AG04450 (cell line): Measurements from ENCODE around the gene UBE2H. TPM values are rescaled to one million over a fixed set of nuclear protein-coding genes. Genes with fewer than 3 reads are reported as not detected.

ENCODE experiments used
- CTCF ChIA-PET: fragments of 300-600, 350-600 bp; formaldehyde crosslinking; extraction: SDS; loops from one replicate; lab custom pipeline; 2022; ENCODE audit warnings: antibody characterized with exemption, inconsistent platforms; lab: Charles Lee
- POLR2A ChIA-PET: fragments of 350-600 bp; formaldehyde crosslinking; extraction: SDS; loops from one replicate; lab custom pipeline; 2021; ENCODE audit warnings: antibody characterized with exemption, inconsistent platforms; lab: Yijun Ruan, JAX
- DNase-seq: peaks from one replicate; pipeline ENCODE4 v3.0.0-alpha.2; 2011; ENCODE audit warnings: low read depth, low spot score
- H3K27ac ChIP-seq: one replicate; pipeline ENCODE4 v1.5.1; 2012; ENCODE audit warnings: low read depth, low read length, control low read depth
- H3K27me3 ChIP-seq: one replicate; pipeline ENCODE4 v1.6.0; 2012; ENCODE audit warnings: low read length; ENCODE audit not compliant: control insufficient read depth, insufficient read depth
- H3K4me3 ChIP-seq: 2 replicates; pipeline ENCODE4 v1.5.1; 2011; ENCODE audit warnings: mild to moderate bottlenecking, low read depth, low read length, control low read depth
- H3K9me3 ChIP-seq: 2 replicates; pipeline ENCODE4 v1.5.1; 2012; ENCODE audit warnings: low read length; ENCODE audit not compliant: control insufficient read depth, insufficient read depth
- polyA plus RNA-seq: library from polyadenylated mRNA; depleted of rRNA; stranded (reverse); fragments of >200 nt; gene quantifications from 2 replicates; pipeline ENCODE4 v1.2.3, GENCODE V29; 2011
- TF ChIP-seq, protein P1 (sequence below): IDR thresholded peaks from 2 replicates; pipeline ENCODE4 v1.5.1; 2011; ENCODE audit warnings: low read depth, low read length, control low read depth, inconsistent platforms

UBE2H gene
- polyA plus RNA-seq, 1 experiment, result 180 TPM

DNA sequence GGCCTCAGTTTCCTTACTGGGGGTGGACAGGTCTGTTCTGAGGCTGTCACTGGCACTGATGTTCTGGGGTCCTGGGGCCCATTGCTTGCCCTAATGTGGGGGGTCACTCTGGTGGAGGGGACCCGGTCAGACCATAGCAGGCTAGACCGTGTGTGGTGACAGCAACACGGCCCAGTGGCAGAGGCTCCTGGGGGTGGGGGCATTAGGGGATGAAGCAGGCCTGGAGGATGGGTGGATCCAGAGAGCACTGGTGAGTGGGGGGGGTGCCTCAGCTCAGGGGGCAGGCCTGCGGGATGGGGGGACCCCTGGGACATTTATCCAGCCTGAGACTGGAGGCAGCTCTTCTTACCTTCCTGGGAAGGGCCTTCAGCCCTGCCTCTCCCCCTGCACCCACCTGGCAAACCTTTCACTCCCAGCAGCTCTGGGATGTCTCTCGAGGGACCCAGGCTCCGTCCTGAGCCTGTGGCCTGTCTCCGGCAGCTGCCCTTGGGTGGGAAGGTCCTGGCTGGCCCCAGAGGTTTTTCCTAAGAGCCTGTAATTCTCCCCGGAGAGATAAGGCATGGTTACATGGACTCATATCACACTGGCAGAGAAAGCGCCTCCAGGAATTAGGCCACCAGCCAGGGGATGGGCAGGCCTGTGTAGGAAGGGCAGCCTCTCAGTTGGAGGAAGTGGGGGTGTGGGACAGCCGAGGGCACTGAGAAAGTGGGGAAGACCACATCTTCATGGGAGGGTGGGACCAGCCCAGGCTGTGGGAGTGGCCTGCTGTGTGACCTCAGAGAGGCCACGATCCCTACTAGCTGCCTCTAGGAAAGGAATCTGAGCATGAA is 147.7 kb downstream of the UBE2H start:
- ChIA-PET POLR2A (no interaction called here), CTCF (no interaction called here)
- TF ChIP-seq, protein P1, sequence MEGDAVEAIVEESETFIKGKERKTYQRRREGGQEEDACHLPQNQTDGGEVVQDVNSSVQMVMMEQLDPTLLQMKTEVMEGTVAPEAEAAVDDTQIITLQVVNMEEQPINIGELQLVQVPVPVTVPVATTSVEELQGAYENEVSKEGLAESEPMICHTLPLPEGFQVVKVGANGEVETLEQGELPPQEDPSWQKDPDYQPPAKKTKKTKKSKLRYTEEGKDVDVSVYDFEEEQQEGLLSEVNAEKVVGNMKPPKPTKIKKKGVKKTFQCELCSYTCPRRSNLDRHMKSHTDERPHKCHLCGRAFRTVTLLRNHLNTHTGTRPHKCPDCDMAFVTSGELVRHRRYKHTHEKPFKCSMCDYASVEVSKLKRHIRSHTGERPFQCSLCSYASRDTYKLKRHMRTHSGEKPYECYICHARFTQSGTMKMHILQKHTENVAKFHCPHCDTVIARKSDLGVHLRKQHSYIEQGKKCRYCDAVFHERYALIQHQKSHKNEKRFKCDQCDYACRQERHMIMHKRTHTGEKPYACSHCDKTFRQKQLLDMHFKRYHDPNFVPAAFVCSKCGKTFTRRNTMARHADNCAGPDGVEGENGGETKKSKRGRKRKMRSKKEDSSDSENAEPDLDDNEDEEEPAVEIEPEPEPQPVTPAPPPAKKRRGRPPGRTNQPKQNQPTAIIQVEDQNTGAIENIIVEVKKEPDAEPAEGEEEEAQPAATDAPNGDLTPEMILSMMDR, result no peak
- no peak overlapping the region for H3K4me3 ChIP-seq
- peaks cover 8% of the 10 kb centered on the region for H3K27me3 ChIP-seq
- peaks cover 2% of the 10 kb centered on the region; the same call in 1 of the 2 replicates for H3K9me3 ChIP-seq
- no peak for DNase-seq
- H3K27ac ChIP-seq, result no peak overlapping the region

DNA sequence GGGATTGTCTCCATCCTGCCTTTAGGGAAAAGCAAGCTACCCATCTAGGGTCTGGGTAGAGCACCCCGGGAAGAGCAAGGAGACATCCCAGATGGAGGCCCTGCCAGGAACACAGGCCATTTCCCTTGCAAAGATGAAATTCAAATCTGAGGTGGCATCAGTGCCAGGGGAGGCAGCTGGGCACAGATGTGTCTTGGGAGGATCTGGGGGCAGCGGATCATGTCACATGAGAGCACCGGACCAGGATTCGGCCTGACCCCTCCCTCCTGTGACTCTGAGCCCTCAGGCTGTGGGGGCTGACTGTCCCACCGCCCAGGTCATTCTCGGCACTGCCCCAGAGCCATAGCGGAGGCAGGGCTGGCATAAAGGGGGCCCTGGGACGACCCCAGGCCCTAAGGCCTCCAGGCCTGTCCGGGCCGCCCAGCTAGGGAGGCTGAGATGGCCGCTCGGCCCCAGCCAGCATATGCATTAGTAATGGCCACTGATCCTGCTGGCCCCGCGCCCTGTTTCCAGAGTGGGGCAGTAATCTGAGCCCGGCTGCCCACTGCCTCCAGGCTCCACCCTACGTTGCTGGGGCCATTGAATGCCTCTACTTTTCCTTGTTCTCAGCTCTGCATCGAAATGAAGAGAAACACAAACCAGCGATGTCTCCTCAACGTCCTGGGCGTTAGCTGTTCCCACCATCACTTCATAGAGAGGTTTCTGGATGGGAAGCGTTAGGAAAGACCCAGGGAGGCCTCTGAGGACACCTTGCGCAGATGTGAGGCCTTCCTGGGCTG is 148.5 kb downstream of the UBE2H start:
- POLR2A ChIA-PET, result no interaction called here
- Histone ChIP-seq H3K27ac (no peak overlapping the region), H3K27me3 (peaks cover 8% of the 10 kb centered on the region), H3K4me3 (no peak overlapping the region), H3K9me3 (peaks cover 2% of the 10 kb centered on the region; the same call in 1 of the 2 replicates)
- DNase-seq, result no peak
- CTCF ChIA-PET, result no interaction called here
- TF ChIP-seq, protein P1, result no peak

DNA sequence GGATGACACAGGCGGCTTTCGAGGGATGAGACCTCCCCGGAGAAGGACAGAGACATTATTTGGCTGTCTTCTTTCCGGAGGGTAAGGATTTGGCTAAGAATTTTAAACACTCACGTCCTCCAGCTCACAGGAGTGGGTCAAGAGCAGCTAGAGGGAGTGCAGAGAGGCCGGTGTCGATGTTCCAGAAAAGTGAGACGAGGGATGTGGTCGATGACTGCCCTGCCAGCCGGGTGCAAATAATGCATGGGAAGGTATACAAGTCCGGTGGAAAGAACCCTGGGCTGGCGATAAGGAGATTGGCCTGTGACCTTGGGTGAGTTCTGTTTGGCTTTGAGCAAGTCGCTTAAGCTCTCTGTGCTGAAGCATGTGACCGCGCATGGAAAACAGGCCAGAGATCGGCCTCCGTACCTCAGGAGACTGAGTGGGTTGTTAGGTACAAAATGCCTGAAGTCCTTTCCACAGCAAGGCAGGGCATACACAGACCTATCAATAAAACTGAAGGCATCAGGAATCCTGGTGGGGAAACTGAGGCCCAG is 149.1 kb downstream of the UBE2H start:
- no peak for DNase-seq
- Histone ChIP-seq H3K27me3 (peaks cover 8% of the 10 kb centered on the region), H3K27ac (no peak overlapping the region), H3K9me3 (peaks cover 2% of the 10 kb centered on the region; the same call in 1 of the 2 replicates), H3K4me3 (no peak overlapping the region)
- TF ChIP-seq, protein P1, result no peak
- CTCF ChIA-PET, result no interaction called here
- POLR2A ChIA-PET, result no interaction called here

DNA sequence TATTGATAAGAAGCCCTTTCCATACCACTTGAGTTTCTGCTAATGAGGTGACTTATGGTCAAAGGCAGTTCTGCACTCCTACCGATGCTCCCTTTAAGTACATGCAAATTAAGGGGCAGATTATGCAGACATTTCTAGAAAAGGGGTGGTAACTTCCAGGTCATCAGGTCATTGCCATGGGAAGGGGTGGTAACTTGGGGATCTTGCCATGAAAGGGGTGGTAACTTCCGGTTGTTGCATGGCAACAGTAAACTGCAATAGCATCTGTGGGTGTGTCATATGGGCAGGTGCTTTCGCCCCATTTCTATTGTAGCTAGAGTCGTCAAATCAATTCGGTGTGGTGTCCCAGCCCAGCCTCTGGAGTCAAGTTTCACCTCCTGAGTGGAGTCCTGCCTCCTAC is 150.9 kb downstream of the UBE2H start:
- POLR2A ChIA-PET, result no interaction called here
- no peak overlapping the region for H3K27ac ChIP-seq
- H3K27me3 ChIP-seq, result peaks cover 8% of the 10 kb centered on the region
- CTCF ChIA-PET, result no interaction called here
- peaks cover 2% of the 10 kb centered on the region; the same call in 1 of the 2 replicates for H3K9me3 ChIP-seq
- TF ChIP-seq, protein P1, result no peak
- no peak overlapping the region for H3K4me3 ChIP-seq
- no peak for DNase-seq
